ENCODE data around the gene ZNF135. TPM values are rescaled to one million over a fixed set of nuclear protein-coding genes. Genes with fewer than 3 reads are reported as not detected.
A peak's percentile ranks its signal among the peaks of the same experiment; 100 is the strongest.

Gene ZNF135
- total RNA-seq: 4.1 TPM
- long read RNA-seq, partial matches to known transcripts: 10 of 12 reads
- long read RNA-seq, other reads (novel, unspliced or antisense): 2 of 12 reads

GRCh38 chr19:58059003-58059670, at the start of gene ZNF135:
Gene ZNF135 (plus strand): TSS chr19:58059282. CDS start chr19:58060003, 721 bp downstream.
- ATAC-seq (peak; percentile 98), DNase-seq (peak; percentile 96)
- intact Hi-C loops (cut with micrococcal nuclease): no loop called here

GRCh38 chr19:58009301-58009665, 49.8 kb upstream of the ZNF135 start:
- intact Hi-C loops (cut with micrococcal nuclease): no loop called here
- ATAC-seq (no peak), DNase-seq (no peak)

GRCh38 chr19:58009666-58010301, 49.3 kb upstream of the ZNF135 start:
- peak; percentile 97 for ATAC-seq
- intact Hi-C loops (cut with micrococcal nuclease): no loop called here

GRCh38 chr19:58010507-58010906, 48.6 kb upstream of the ZNF135 start:
- no peak for ATAC-seq
- DNase-seq: no peak
- intact Hi-C loops (cut with micrococcal nuclease): no loop called here

More at GRCh38 chr19:58009666-58010301, 49.3 kb upstream of the ZNF135 start:
- DNase-seq: peak; percentile 93

GRCh38 chr19:58014141-58014540, 44.9 kb upstream of the ZNF135 start:
- DNase-seq (no peak), ATAC-seq (no peak)
- intact Hi-C loops (cut with micrococcal nuclease): no loop called here

- DNase-seq (no peak), ATAC-seq (no peak)
- intact Hi-C loops (cut with micrococcal nuclease): no loop called here
Measured at GRCh38 chr19:58020129-58020528, 39.0 kb upstream of the ZNF135 start.

- intact Hi-C loops (cut with micrococcal nuclease): no loop called here
- DNase-seq (no peak), ATAC-seq (peak; percentile 97)
Measured at GRCh38 chr19:58021541-58022282, 37.4 kb upstream of the ZNF135 start.

GRCh38 chr19:58022283-58022660, 36.8 kb upstream of the ZNF135 start:
- intact Hi-C loops (cut with micrococcal nuclease): no loop called here

GRCh38 chr19:58024661-58025060, 34.4 kb upstream of the ZNF135 start:
- ATAC-seq: no peak
- intact Hi-C loops (cut with micrococcal nuclease): no loop called here
- DNase-seq: no peak

More at GRCh38 chr19:58022283-58022660, 36.8 kb upstream of the ZNF135 start:
- ATAC-seq: no peak
- no peak for DNase-seq

GRCh38 chr19:58033741-58034476, 25.2 kb upstream of the ZNF135 start, which contains the start of gene ZSCAN1:
Gene ZSCAN1 (plus strand): TSS chr19:58034025. CDS start chr19:58037837, 3,812 bp downstream.
- ATAC-seq (peak; percentile 99), DNase-seq (peak; percentile 94)
- intact Hi-C loops (cut with micrococcal nuclease): no loop called here

- ATAC-seq (no peak), DNase-seq (no peak)
- intact Hi-C loops (cut with micrococcal nuclease): no loop called here
Measured at GRCh38 chr19:58034477-58034793, 24.6 kb upstream of the ZNF135 start.

GRCh38 chr19:58035863-58036262, 23.2 kb upstream of the ZNF135 start:
- ATAC-seq (no peak), DNase-seq (no peak)
- intact Hi-C loops (cut with micrococcal nuclease): no loop called here

- no peak for DNase-seq
- no peak for ATAC-seq
- intact Hi-C loops (cut with micrococcal nuclease): no loop called here
Measured at GRCh38 chr19:58037927-58038687, 21.0 kb upstream of the ZNF135 start.

GRCh38 chr19:58038688-58039204, 20.3 kb upstream of the ZNF135 start:
- intact Hi-C loops (cut with micrococcal nuclease): no loop called here
- ATAC-seq (no peak), DNase-seq (no peak)

- intact Hi-C loops (cut with micrococcal nuclease): no loop called here
- ATAC-seq (no peak), DNase-seq (no peak)
Measured at GRCh38 chr19:58040751-58041525, 18.1 kb upstream of the ZNF135 start.

- intact Hi-C loops (cut with micrococcal nuclease): no loop called here
- no peak for DNase-seq
- ATAC-seq: no peak
Measured at GRCh38 chr19:58042495-58043340, 16.4 kb upstream of the ZNF135 start.

GRCh38 chr19:58044391-58044790, 14.7 kb upstream of the ZNF135 start:
- ATAC-seq (no peak), DNase-seq (no peak)
- intact Hi-C loops (cut with micrococcal nuclease): no loop called here

Data from left ventricle myocardium superior (tissue), 1 donor.